ENCODE results near the gene RAPGEF4. TPM values are rescaled to one million over a fixed set of nuclear protein-coding genes. Genes with fewer than 3 reads are reported as not detected.

The RAPGEF4 gene
- total RNA-seq, 1 donor from 2014 or later = 0.91 TPM

DNA sequence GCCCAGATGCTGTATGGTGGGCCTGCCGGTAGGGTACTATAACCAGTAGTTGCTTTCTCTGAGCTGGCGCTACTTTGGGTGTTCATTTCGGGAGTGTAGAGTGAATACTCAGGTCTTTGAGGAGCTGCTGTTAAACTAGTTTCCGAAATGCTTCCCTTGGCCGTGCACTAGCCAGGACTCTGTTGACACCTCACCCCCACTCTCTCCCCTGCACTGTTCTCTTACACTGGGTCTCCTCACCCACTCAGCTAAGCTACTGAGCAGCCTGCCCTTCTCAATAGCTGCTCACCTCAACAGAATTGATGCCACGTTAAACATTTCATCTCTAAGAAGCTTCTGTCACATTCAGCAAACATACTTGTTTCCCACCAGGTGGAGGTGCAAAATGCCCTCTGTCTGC is 86.9 kb downstream of the RAPGEF4 start:
- intact Hi-C loops (cut with micrococcal nuclease) = no loop called here
- DNase-seq (ENCODE audit: low spot score) = no peak
- Mint-ChIP-seq H3K4me1 (ENCODE audit: low read depth) (no peaks in the 10 kb centered on the region), H3K9me3 (no peaks in the 10 kb centered on the region), H3K27ac (no peak overlapping the region), H3K4me3 (ENCODE audit: low read depth) (no peak overlapping the region), H3K27me3 (ENCODE audit: low read depth) (peaks cover 7% of the 10 kb centered on the region), H3K36me3 (ENCODE audit: low read depth) (no peaks in the 10 kb centered on the region)

DNA sequence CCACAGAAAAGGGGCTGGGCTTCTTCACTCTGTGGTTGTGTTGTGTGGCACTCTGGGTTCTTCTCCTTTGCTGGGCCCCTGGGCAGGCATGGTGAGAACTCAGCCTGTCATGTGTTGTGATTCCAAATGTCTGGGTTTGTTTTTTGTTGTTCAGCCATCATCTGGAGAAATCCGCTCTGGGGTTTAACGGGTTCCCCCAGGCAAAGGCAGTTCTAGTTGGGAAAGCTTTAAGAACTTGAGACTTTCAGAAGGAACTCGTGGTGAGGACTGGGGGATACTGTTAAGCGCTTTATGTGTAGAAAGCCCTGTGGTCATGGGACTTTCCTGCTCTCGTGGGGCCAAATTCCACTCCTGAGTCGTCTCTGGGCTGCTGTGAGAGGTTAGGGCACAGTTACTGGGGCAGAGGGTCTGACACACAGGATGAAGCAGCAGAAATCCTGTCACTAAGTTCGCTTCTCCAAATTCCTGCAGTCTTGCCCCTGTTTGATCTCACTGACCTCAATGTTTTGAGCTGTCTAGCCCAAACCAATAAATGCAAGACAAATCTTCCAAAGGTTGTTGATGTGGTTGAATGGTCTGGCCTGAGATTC is 87.7 kb downstream of the RAPGEF4 start:
- Mint-ChIP-seq H3K36me3 (ENCODE audit: low read depth) (no peaks in the 10 kb centered on the region), H3K9me3 (no peaks in the 10 kb centered on the region), H3K27ac (no peak overlapping the region), H3K4me3 (ENCODE audit: low read depth) (no peak overlapping the region), H3K4me1 (ENCODE audit: low read depth) (no peaks in the 10 kb centered on the region), H3K27me3 (ENCODE audit: low read depth) (peaks cover 7% of the 10 kb centered on the region)
- intact Hi-C loops (cut with micrococcal nuclease) = no loop called here
- no peak for DNase-seq (ENCODE audit: low spot score)

DNA sequence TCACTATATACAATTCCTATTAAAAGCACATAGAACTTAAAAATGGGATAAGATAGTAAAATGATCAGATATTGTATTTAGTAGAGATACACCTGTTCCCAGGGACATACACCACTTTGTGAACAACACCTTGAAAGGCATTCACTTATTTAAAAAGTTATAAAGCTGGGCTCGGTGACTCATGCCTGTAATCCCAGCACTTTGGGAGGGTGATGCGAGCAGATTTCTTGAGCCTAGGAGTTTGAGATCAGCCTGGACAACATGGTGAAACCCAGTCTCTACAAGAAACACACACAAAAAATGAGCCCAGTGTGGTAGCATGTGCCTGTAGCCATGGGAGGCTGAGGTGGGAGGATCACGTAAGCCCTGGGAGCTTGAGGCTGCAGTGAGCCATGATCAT is 90.9 kb downstream of the RAPGEF4 start:
- H3K4me1 Mint-ChIP-seq (ENCODE audit: low read depth) = no peaks in the 10 kb centered on the region
- H3K27me3 Mint-ChIP-seq (ENCODE audit: low read depth) = peaks cover 8% of the 10 kb centered on the region
- intact Hi-C loops (cut with micrococcal nuclease) = no loop called here
- no peak for DNase-seq (ENCODE audit: low spot score)
- H3K4me3 Mint-ChIP-seq (ENCODE audit: low read depth) = no peak overlapping the region
- no peaks in the 10 kb centered on the region for H3K9me3 Mint-ChIP-seq
- H3K27ac Mint-ChIP-seq = no peak overlapping the region
- no peaks in the 10 kb centered on the region for H3K36me3 Mint-ChIP-seq (ENCODE audit: low read depth)

- no peaks in the 10 kb centered on the region for H3K36me3 Mint-ChIP-seq (ENCODE audit: low read depth)
- no peak overlapping the region for H3K27ac Mint-ChIP-seq
- intact Hi-C loops (cut with micrococcal nuclease) = no loop called here
- peaks cover 3% of the 10 kb centered on the region for H3K4me1 Mint-ChIP-seq (ENCODE audit: low read depth)
- H3K4me3 Mint-ChIP-seq (ENCODE audit: low read depth) = no peak overlapping the region
- H3K27me3 Mint-ChIP-seq (ENCODE audit: low read depth) = peaks cover 10% of the 10 kb centered on the region
- DNase-seq (ENCODE audit: low spot score) = no peak
- H3K9me3 Mint-ChIP-seq = no peaks in the 10 kb centered on the region
These were observed 93.6 kb downstream of the RAPGEF4 start for GRCh38 chr2:172829229-172829628.

GRCh38 chr2:172830482-172830881 is 94.8 kb downstream of the RAPGEF4 start:
- H3K4me1 Mint-ChIP-seq (ENCODE audit: low read depth) = peaks cover 3% of the 10 kb centered on the region
- H3K9me3 Mint-ChIP-seq = no peaks in the 10 kb centered on the region
- H3K36me3 Mint-ChIP-seq (ENCODE audit: low read depth) = no peaks in the 10 kb centered on the region
- H3K27me3 Mint-ChIP-seq (ENCODE audit: low read depth) = peaks cover 10% of the 10 kb centered on the region
- H3K4me3 Mint-ChIP-seq (ENCODE audit: low read depth) = no peak overlapping the region
- no peak overlapping the region for H3K27ac Mint-ChIP-seq
- DNase-seq (ENCODE audit: low spot score) = no peak
- intact Hi-C loops (cut with micrococcal nuclease) = no loop called here

DNA sequence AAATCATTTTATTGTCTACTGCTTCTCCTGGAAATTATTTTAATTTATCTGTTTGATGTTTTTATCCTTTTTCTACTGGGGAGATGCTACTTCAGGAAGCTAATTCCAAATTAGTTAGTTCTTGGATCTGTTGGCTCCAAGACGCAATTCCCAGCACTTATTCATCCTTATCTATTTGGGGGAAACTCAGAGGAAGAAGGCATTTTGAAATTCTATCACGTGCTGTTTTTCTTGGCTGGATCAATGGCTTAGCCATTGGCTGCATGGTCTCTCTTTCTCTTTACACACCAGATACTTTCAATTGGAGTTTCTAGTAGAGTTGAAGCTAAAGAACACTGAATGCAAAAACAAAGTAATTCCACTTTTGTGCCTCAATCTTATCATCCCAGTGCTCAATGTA is 98.3 kb downstream of the RAPGEF4 start:
- H3K27ac Mint-ChIP-seq = no peak overlapping the region
- intact Hi-C loops (cut with micrococcal nuclease) = no loop called here
- DNase-seq (ENCODE audit: low spot score) = no peak
- H3K9me3 Mint-ChIP-seq = no peaks in the 10 kb centered on the region
- peaks cover 5% of the 10 kb centered on the region for H3K4me1 Mint-ChIP-seq (ENCODE audit: low read depth)
- no peak overlapping the region for H3K4me3 Mint-ChIP-seq (ENCODE audit: low read depth)
- H3K36me3 Mint-ChIP-seq (ENCODE audit: low read depth) = no peaks in the 10 kb centered on the region
- H3K27me3 Mint-ChIP-seq (ENCODE audit: low read depth) = peaks cover 17% of the 10 kb centered on the region

GRCh38 chr2:172834881-172835280 is 99.2 kb downstream of the RAPGEF4 start:
- H3K27ac Mint-ChIP-seq = no peak overlapping the region
- no peaks in the 10 kb centered on the region for H3K36me3 Mint-ChIP-seq (ENCODE audit: low read depth)
- H3K4me3 Mint-ChIP-seq (ENCODE audit: low read depth) = no peak overlapping the region
- no peak for DNase-seq (ENCODE audit: low spot score)
- peaks cover 5% of the 10 kb centered on the region for H3K4me1 Mint-ChIP-seq (ENCODE audit: low read depth)
- H3K27me3 Mint-ChIP-seq (ENCODE audit: low read depth) = peaks cover 17% of the 10 kb centered on the region
- intact Hi-C loops (cut with micrococcal nuclease) = no loop called here
- no peaks in the 10 kb centered on the region for H3K9me3 Mint-ChIP-seq

DNA sequence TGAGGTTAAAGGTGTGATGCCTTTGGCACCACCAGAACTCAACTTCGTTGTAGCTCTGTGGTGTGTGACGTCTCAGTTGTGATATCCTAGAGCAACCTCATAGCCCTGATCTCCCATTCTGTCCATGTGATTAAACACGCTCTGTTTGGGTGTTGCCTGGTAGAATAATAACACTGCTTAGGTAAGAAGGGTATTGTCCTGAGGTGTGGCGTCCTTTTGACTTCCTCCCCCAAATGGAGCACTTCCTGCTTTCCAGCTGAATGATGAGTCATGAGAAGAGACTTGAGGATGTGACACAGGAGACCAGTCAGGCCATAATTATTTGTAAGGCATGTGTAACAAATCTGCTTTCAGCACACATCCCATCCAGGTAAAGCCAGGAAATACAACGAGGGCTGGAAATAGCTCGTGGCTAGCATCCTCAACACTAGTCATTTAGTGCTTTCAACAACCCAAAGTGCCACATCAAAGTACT is 100.7 kb downstream of the RAPGEF4 start:
- H3K9me3 Mint-ChIP-seq = no peaks in the 10 kb centered on the region
- no peak overlapping the region for H3K27ac Mint-ChIP-seq
- peaks cover 5% of the 10 kb centered on the region for H3K4me1 Mint-ChIP-seq (ENCODE audit: low read depth)
- peaks cover 20% of the 10 kb centered on the region for H3K27me3 Mint-ChIP-seq (ENCODE audit: low read depth)
- no peak for DNase-seq (ENCODE audit: low spot score)
- H3K4me3 Mint-ChIP-seq (ENCODE audit: low read depth) = no peak overlapping the region
- intact Hi-C loops (cut with micrococcal nuclease) = no loop called here
- no peaks in the 10 kb centered on the region for H3K36me3 Mint-ChIP-seq (ENCODE audit: low read depth)

GRCh38 chr2:172836827-172837226 is 101.2 kb downstream of the RAPGEF4 start:
- intact Hi-C loops (cut with micrococcal nuclease) = no loop called here
- peaks cover 5% of the 10 kb centered on the region for H3K4me1 Mint-ChIP-seq (ENCODE audit: low read depth)
- no peak for DNase-seq (ENCODE audit: low spot score)
- H3K27me3 Mint-ChIP-seq (ENCODE audit: low read depth) = peaks cover 20% of the 10 kb centered on the region
- no peak overlapping the region for H3K4me3 Mint-ChIP-seq (ENCODE audit: low read depth)
- no peaks in the 10 kb centered on the region for H3K9me3 Mint-ChIP-seq
- no peak overlapping the region for H3K27ac Mint-ChIP-seq
- no peaks in the 10 kb centered on the region for H3K36me3 Mint-ChIP-seq (ENCODE audit: low read depth)

- H3K9me3 Mint-ChIP-seq = no peaks in the 10 kb centered on the region
- peaks cover 21% of the 10 kb centered on the region for H3K27me3 Mint-ChIP-seq (ENCODE audit: low read depth)
- no peak overlapping the region for H3K27ac Mint-ChIP-seq
- peaks cover 1% of the 10 kb centered on the region for H3K4me1 Mint-ChIP-seq (ENCODE audit: low read depth)
- H3K36me3 Mint-ChIP-seq (ENCODE audit: low read depth) = no peaks in the 10 kb centered on the region
- intact Hi-C loops (cut with micrococcal nuclease) = no loop called here
- no peak for DNase-seq (ENCODE audit: low spot score)
- no peak overlapping the region for H3K4me3 Mint-ChIP-seq (ENCODE audit: low read depth)
These were observed 103.8 kb downstream of the RAPGEF4 start for GRCh38 chr2:172839446-172839845.

GRCh38 chr2:172842511-172843265 is 107.0 kb downstream of the RAPGEF4 start:
- H3K4me3 Mint-ChIP-seq (ENCODE audit: low read depth) = no peak overlapping the region
- H3K9me3 Mint-ChIP-seq = no peaks in the 10 kb centered on the region

GRCh38 chr2:172843266-172843582 is 107.6 kb downstream of the RAPGEF4 start:
- H3K4me1 Mint-ChIP-seq (ENCODE audit: low read depth) = no peaks in the 10 kb centered on the region
- no peaks in the 10 kb centered on the region for H3K9me3 Mint-ChIP-seq
- no peaks in the 10 kb centered on the region for H3K36me3 Mint-ChIP-seq (ENCODE audit: low read depth)
- intact Hi-C loops (cut with micrococcal nuclease) = no loop called here
- DNase-seq (ENCODE audit: low spot score) = no peak
- H3K4me3 Mint-ChIP-seq (ENCODE audit: low read depth) = no peak overlapping the region
- H3K27me3 Mint-ChIP-seq (ENCODE audit: low read depth) = peaks cover 11% of the 10 kb centered on the region
- H3K27ac Mint-ChIP-seq = no peak overlapping the region

More at GRCh38 chr2:172842511-172843265, 107.0 kb downstream of the RAPGEF4 start:
- Mint-ChIP-seq H3K27ac (no peak overlapping the region), H3K36me3 (ENCODE audit: low read depth) (no peaks in the 10 kb centered on the region), H3K4me1 (ENCODE audit: low read depth) (no peaks in the 10 kb centered on the region), H3K27me3 (ENCODE audit: low read depth) (peaks cover 12% of the 10 kb centered on the region)
- intact Hi-C loops (cut with micrococcal nuclease) = no loop called here
- no peak for DNase-seq (ENCODE audit: low spot score)

DNA sequence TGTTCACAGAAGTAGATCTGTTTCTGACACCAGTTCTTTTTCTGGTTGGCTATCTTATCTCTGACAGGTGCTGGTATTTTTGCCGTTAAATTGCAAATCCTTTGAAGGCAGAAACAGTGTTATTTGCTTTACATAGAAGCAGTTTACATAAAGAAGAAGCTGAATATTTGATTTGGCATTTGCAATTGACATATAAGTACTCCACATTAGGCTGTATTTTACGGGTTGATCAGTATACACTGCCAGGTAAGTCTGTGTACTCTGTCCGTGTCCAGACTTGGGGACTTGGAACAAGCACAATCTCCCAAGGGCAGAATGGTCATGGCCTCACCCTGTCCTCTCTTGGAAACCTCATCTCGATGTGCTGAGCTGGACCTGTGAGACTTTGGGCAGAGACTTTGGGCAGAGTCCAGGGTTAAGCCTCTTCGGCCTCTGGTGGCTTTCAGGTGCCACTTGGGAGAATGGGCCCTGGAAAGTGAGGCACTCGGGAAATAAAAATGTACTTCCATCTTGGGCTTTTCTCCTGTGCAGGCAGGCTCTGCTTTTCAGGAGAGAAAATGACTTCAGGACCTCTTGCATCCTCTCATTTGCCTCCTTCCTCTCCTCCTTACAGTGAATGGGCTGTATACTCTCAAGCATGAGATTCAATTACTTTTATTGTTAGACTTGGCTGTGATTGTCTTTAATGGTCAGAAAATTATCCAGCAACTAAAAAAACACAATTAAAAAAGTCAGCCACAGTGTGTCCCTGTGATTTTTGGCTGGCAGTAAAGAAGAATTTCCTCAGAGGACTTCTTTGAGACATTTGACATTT is 108.5 kb downstream of the RAPGEF4 start:
- intact Hi-C loops (cut with micrococcal nuclease) = no loop called here
- DNase-seq (ENCODE audit: low spot score) = no peak
- Mint-ChIP-seq H3K36me3 (ENCODE audit: low read depth) (no peaks in the 10 kb centered on the region), H3K4me3 (ENCODE audit: low read depth) (no peak overlapping the region), H3K27me3 (ENCODE audit: low read depth) (peaks cover 14% of the 10 kb centered on the region), H3K27ac (no peak overlapping the region), H3K9me3 (no peaks in the 10 kb centered on the region), H3K4me1 (ENCODE audit: low read depth) (no peaks in the 10 kb centered on the region)
